H1 (cell line): Measurements from ENCODE around the gene EYA2. TPM values are rescaled to one million over a fixed set of nuclear protein-coding genes. Genes with fewer than 3 reads are reported as not detected.

Source experiments
- RNF2 ChIP-seq: fragments of 200-900, 300-1000 bp; sonication (generic); IDR thresholded peaks from 2 replicates; pipeline ENCODE4 v1.7.1; 2016; ENCODE audit warnings: borderline replicate concordance, low read depth, mild to moderate bottlenecking, antibody characterized with exemption, low read length; ENCODE audit not compliant: poor library complexity, severe bottlenecking; ENCODE audit errors: missing control alignments
- polyA plus RNA-seq, 7 experiments: library from polyadenylated mRNA; depleted of rRNA in 3 of 7; stranded (reverse) in 5 of 7; unstranded in 2 of 7; fragments of >200 nt in 5 of 7; fragments of 200-250 nt in 2 of 7; gene quantifications; 1 replicate in 5 of 7; 2 replicates in 1 of 7; 4 replicates in 1 of 7; pipeline versions ENCODE4 v1.2.1 to v1.2.3, GENCODE V29; 2011 to 2013; ENCODE audit warnings: missing spikeins in 2 of 7, mixed read lengths in 2 of 7
- total RNA-seq: library from RNA; stranded (reverse); fragmentation: NEBNext Ultra II Directional; extraction: Animal tissue kit (Norgen Biotek cat#: 25700); gene quantifications from 2 replicates; pipeline ENCODE4 v1.2.1, GENCODE V29; 2021

EYA2 gene
- total and polyA plus RNA-seq, 2 of the 8 experiments (the other 6 are each of a cell fraction or from before 2014, with no cell fraction given): 1.6 to 1.7 TPM

DNA sequence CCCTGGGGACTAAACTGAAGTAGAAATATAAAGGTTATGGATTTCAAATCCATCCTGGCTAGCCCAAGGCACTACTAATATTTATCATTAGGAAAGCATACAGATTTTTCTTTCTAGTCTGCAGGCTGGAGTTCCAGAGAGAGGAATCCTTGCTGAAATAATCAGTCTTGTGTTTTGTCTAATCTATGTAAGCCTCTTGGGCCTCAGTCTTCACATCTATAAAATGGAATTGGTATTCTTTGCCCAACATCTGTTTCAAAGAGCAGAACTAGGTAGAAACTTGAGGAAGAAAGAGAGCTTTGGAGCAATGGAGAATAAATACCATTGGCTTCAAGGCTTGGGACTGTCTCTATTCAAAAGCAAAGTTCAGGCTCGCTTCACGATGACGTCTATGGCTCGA, 249.8 kb downstream of the EYA2 start (continued):
- TF ChIP-seq RNF2: no peak
